ENCODE data around the gene ATAT1.

The ATAT1 gene

GRCh38 chr6:30685157-30686008 is 58.7 kb downstream of the ATAT1 start:
- peak; percentile 44 for DNase-seq

- peak; percentile 75 for DNase-seq
These were observed 59.6 kb downstream of the ATAT1 start, which contains the start of gene PPP1R18 for GRCh38 chr6:30686009-30686907. Gene PPP1R18, minus strand, starts transcription at chr6:30686645. Its CDS starts 627 bp downstream, at chr6:30686018.

GRCh38 chr6:30686908-30687658 is 60.4 kb downstream of the ATAT1 start:
- peak; percentile 97 for DNase-seq

GRCh38 chr6:30687659-30688431 is 61.2 kb downstream of the ATAT1 start:
- DNase-seq, result no peak

- no peak for DNase-seq
These were observed 61.9 kb downstream of the ATAT1 start for GRCh38 chr6:30688569-30688968.

GRCh38 chr6:30689022-30689865 is 62.6 kb downstream of the ATAT1 start:
- no peak for DNase-seq

- DNase-seq, result no peak
These were observed 63.3 kb downstream of the ATAT1 start for GRCh38 chr6:30689985-30690384.

GRCh38 chr6:30690403-30691207 is 63.9 kb downstream of the ATAT1 start, which contains the start of gene NRM:
Gene NRM, minus strand, starts transcription at chr6:30690984. Its CDS starts 10 bp downstream, at chr6:30690974.
- peak; percentile 80 for DNase-seq

- no peak for DNase-seq
These were observed 64.7 kb downstream of the ATAT1 start for GRCh38 chr6:30691208-30691847.
